Loucy (cell line): Measurements from ENCODE around the gene B9D1.

Experiments
- H2AFZ ChIP-seq: fragments of 200-600 bp; sonication (generic); 2 replicates; pipeline ENCODE4 v1.6.0; 2016; ENCODE audit warnings: antibody characterized with exemption, mild to moderate bottlenecking, low read length, moderate library complexity
- H3F3A ChIP-seq: fragments of 200-600 bp; 2 replicates; pipeline ENCODE4 v1.6.0; 2016; ENCODE audit warnings: antibody characterized with exemption, low read depth, mild to moderate bottlenecking
- H3K27me3 ChIP-seq: fragments of 200-600 bp; sonication (generic); 2 replicates; pipeline ENCODE4 v1.6.1; 2014; ENCODE audit warnings: low read length, mild to moderate bottlenecking; ENCODE audit not compliant: insufficient read depth, poor library complexity, severe bottlenecking
- H3K36me3 ChIP-seq: fragments of 200-600 bp; sonication (generic); 2 replicates; pipeline ENCODE4 v1.6.1; 2016; ENCODE audit warnings: low read length; ENCODE audit not compliant: insufficient read depth
- H3K4me1 ChIP-seq: fragments of 200-600 bp; sonication (generic); 2 replicates; pipeline ENCODE4 v1.5.1; 2014; ENCODE audit warnings: low read length, mild to moderate bottlenecking; ENCODE audit not compliant: insufficient read depth, poor library complexity, severe bottlenecking
- H3K4me2 ChIP-seq: fragments of 200-600 bp; sonication (generic); 2 replicates; pipeline ENCODE4 v1.6.0; 2014; ENCODE audit warnings: antibody characterized with exemption, low read length, low read depth, mild to moderate bottlenecking; ENCODE audit not compliant: poor library complexity, severe bottlenecking
- H3K4me3 ChIP-seq: fragments of 200-600 bp; sonication (generic); 2 replicates; pipeline ENCODE4 v1.5.1; 2014; ENCODE audit warnings: low read length, mild to moderate bottlenecking, mixed read lengths; ENCODE audit not compliant: poor library complexity, severe bottlenecking
- H3K79me2 ChIP-seq: fragments of 200-600 bp; sonication (generic); 2 replicates; pipeline ENCODE4 v1.6.1; 2014; ENCODE audit warnings: low read length; ENCODE audit not compliant: insufficient read depth
- H3K9ac ChIP-seq: fragments of 200-600 bp; sonication (generic); 2 replicates; pipeline ENCODE4 v1.6.0; 2014; ENCODE audit warnings: mild to moderate bottlenecking, low read depth, low read length, moderate library complexity; ENCODE audit not compliant: poor library complexity, severe bottlenecking
- H3K9me2 ChIP-seq: fragments of 200-600 bp; sonication (generic); replicated peaks from 2 replicates; pipeline ENCODE4 v1.6.1; 2016; ENCODE audit warnings: low read depth, low read length, mixed read lengths
- H3K9me3 ChIP-seq: fragments of 200-600 bp; sonication (generic); 2 replicates; pipeline ENCODE4 v1.6.1; 2014; ENCODE audit warnings: mild to moderate bottlenecking, antibody characterized with exemption, low read length, low read depth; ENCODE audit not compliant: insufficient read depth
- H4K20me1 ChIP-seq: fragments of 200-600 bp; sonication (generic); 2 replicates; pipeline ENCODE4 v1.6.0; 2014; ENCODE audit warnings: antibody characterized with exemption, low read length, mild to moderate bottlenecking; ENCODE audit not compliant: insufficient read depth, poor library complexity, severe bottlenecking
- CTCF ChIP-seq: fragments of 200-600 bp; sonication (generic); conservative IDR thresholded peaks from 2 replicates; pipeline ENCODE4 v1.5.1; 2014; ENCODE audit warnings: mild to moderate bottlenecking, antibody characterized with exemption, low read length
- EZH2phosphoT487 ChIP-seq: fragments of 200-600 bp; IDR thresholded peaks from 2 replicates; pipeline ENCODE4 v1.6.1; 2018; ENCODE audit warnings: antibody characterized with exemption, mild to moderate bottlenecking, moderate library complexity, borderline replicate concordance

The B9D1 gene

GRCh38 chr17:19371259-19372010 lies 8.9 kb upstream of the B9D1 start:
- no peaks in the 10 kb centered on the region for H3K27me3 ChIP-seq
- no peak for TF ChIP-seq CTCF
- no peak for TF ChIP-seq EZH2phosphoT487
- peak overlapping the region; percentile 59 for H3K4me2 ChIP-seq
- H4K20me1 ChIP-seq = no peaks in the 10 kb centered on the region
- H3K4me3 ChIP-seq = no peak overlapping the region
- H3K9me2 ChIP-seq = no peaks in the 10 kb centered on the region
- H3K9me3 ChIP-seq = no peaks in the 10 kb centered on the region
- 0 out of 2 replicates have a peak, but pooled peaks cover 3% of the 10 kb centered on the region for H3K79me2 ChIP-seq
- no peak overlapping the region for H3K9ac ChIP-seq
- peaks cover 30% of the 10 kb centered on the region for H3K4me1 ChIP-seq
- H3K36me3 ChIP-seq = no peaks in the 10 kb centered on the region
- H2AFZ ChIP-seq = no peak overlapping the region
- no peaks in the 10 kb centered on the region for H3F3A ChIP-seq

GRCh38 chr17:19370493-19370960 lies 8.0 kb upstream of the B9D1 start:
- Histone ChIP-seq H3K4me2 (peak overlapping the region; percentile 59), H3K79me2 (no peaks in the 10 kb centered on the region), H3K9me2 (no peaks in the 10 kb centered on the region), H4K20me1 (no peaks in the 10 kb centered on the region), H3K9ac (no peak overlapping the region), H3F3A (no peaks in the 10 kb centered on the region), H3K4me1 (peaks cover 30% of the 10 kb centered on the region), H2AFZ (no peak overlapping the region), H3K36me3 (no peaks in the 10 kb centered on the region), H3K4me3 (peak overlapping the region; percentile 14), H3K9me3 (no peaks in the 10 kb centered on the region), H3K27me3 (no peaks in the 10 kb centered on the region)
- TF ChIP-seq CTCF (no peak), EZH2phosphoT487 (no peak)

- H3K79me2 ChIP-seq = no peaks in the 10 kb centered on the region
- H3K36me3 ChIP-seq = no peaks in the 10 kb centered on the region
- TF ChIP-seq EZH2phosphoT487 = no peak
- no peak for TF ChIP-seq CTCF
- no peaks in the 10 kb centered on the region for H3K27me3 ChIP-seq
- H3F3A ChIP-seq = no peaks in the 10 kb centered on the region
- peaks cover 30% of the 10 kb centered on the region for H3K4me1 ChIP-seq
- H3K4me3 ChIP-seq = peak overlapping the region; percentile 14
- peak overlapping the region; percentile 59 for H3K4me2 ChIP-seq
- no peaks in the 10 kb centered on the region for H4K20me1 ChIP-seq
- H3K9me2 ChIP-seq = no peaks in the 10 kb centered on the region
- no peaks in the 10 kb centered on the region for H3K9me3 ChIP-seq
- no peak overlapping the region for H3K9ac ChIP-seq
- no peak overlapping the region for H2AFZ ChIP-seq
These were observed 7.4 kb upstream of the B9D1 start for GRCh38 chr17:19369846-19370492.
